Activated CD4-positive, alpha-beta T cell treated with anti-CD3 and anti-CD28 coated beads, Interleukin-2, amount 10 ng/mL, durations not matched to agents 24 days and 14 days (primary cell): ENCODE results near the gene PDSS1. TPM values are rescaled to one million over a fixed set of nuclear protein-coding genes. Genes with fewer than 3 reads are reported as not detected.
"Not testable (repeated sequence)": the region's sequence is repeated elsewhere in the genome, so short reads cannot be mapped to it uniquely, and the experiment has no call there.

Experiments
- DNase-seq: peaks from one replicate; pipeline ENCODE4 v3.0.0; 2022
- H3K27ac Mint-ChIP-seq: one replicate; pipeline ENCODE4 v1.8.0; 2022; ENCODE audit warnings: mild to moderate bottlenecking, mixed read lengths
- H3K27me3 Mint-ChIP-seq: one replicate; pipeline ENCODE4 v1.8.0; 2022; ENCODE audit warnings: mixed read lengths
- H3K36me3 Mint-ChIP-seq: one replicate; pipeline ENCODE4 v1.8.0; 2022; ENCODE audit warnings: low read depth, mild to moderate bottlenecking, mixed read lengths
- H3K4me1 Mint-ChIP-seq: one replicate; pipeline ENCODE4 v1.8.0; 2021; ENCODE audit warnings: mixed read lengths
- H3K4me3 Mint-ChIP-seq: one replicate; pipeline ENCODE4 v1.8.0; 2022; ENCODE audit warnings: mild to moderate bottlenecking, moderate library complexity, mixed read lengths
- H3K9me3 Mint-ChIP-seq: one replicate; pipeline ENCODE4 v1.8.0; 2021; ENCODE audit warnings: mixed read lengths
- intact Hi-C: fragments of 100-400 bp; cut with micrococcal nuclease; formaldehyde crosslinking; loops from one replicate; pipeline ENCODE4 v1.15.1; 2023
- total RNA-seq: library from RNA; stranded (reverse); gene quantifications from 2 replicates; pipeline ENCODE4 v1.2.3, GENCODE V29; 2022

PDSS1 gene
- total RNA-seq, 1 donor from 2014 or later, result 39.0 TPM

GRCh38 chr10:26685441-26685840 is 12.1 kb upstream of the PDSS1 start:
- H3K4me3 Mint-ChIP-seq, result no peak overlapping the region
- H3K36me3 Mint-ChIP-seq, result no peaks in the 10 kb centered on the region
- H3K9me3 Mint-ChIP-seq, result no peaks in the 10 kb centered on the region
- peaks cover 1% of the 10 kb centered on the region for H3K27me3 Mint-ChIP-seq
- intact Hi-C loops, result loop anchor here (2.0 kb wide), 1 partner anchor 197 kb away; no protein-coding TSS in a partner anchor
- no peak overlapping the region for H3K27ac Mint-ChIP-seq
- DNase-seq, result no peak
- H3K4me1 Mint-ChIP-seq, result peaks cover 13% of the 10 kb centered on the region

GRCh38 chr10:26689399-26689798 is 8.1 kb upstream of the PDSS1 start:
- H3K9me3 Mint-ChIP-seq, result no peaks in the 10 kb centered on the region
- intact Hi-C loops, result no loop called here
- no peaks in the 10 kb centered on the region for H3K36me3 Mint-ChIP-seq
- no peak overlapping the region for H3K27ac Mint-ChIP-seq
- H3K4me3 Mint-ChIP-seq, result no peak overlapping the region
- peak; percentile 42 for DNase-seq
- H3K27me3 Mint-ChIP-seq, result peaks cover 5% of the 10 kb centered on the region
- H3K4me1 Mint-ChIP-seq, result peaks cover 8% of the 10 kb centered on the region

GRCh38 chr10:26690731-26691475 is 6.6 kb upstream of the PDSS1 start:
- peak; percentile 33 for DNase-seq
- intact Hi-C loops, result loop anchor here (10.0 kb wide), 1 partner anchor 356 kb away; no protein-coding TSS in a partner anchor
- H3K4me1 Mint-ChIP-seq, result peaks cover 7% of the 10 kb centered on the region
- no peaks in the 10 kb centered on the region for H3K36me3 Mint-ChIP-seq
- no peak overlapping the region for H3K4me3 Mint-ChIP-seq
- no peak overlapping the region for H3K27ac Mint-ChIP-seq
- H3K9me3 Mint-ChIP-seq, result no peaks in the 10 kb centered on the region
- peaks cover 4% of the 10 kb centered on the region for H3K27me3 Mint-ChIP-seq

GRCh38 chr10:26694536-26694935 is 3.0 kb upstream of the PDSS1 start:
- not testable (repeated sequence) for H3K27me3 Mint-ChIP-seq, H3K9me3 Mint-ChIP-seq, H3K4me3 Mint-ChIP-seq, H3K27ac Mint-ChIP-seq
- peaks cover 16% of the 10 kb centered on the region for H3K4me1 Mint-ChIP-seq
- DNase-seq, result peak; percentile 46
- intact Hi-C loops, result loop anchor here (10.0 kb wide), 1 partner anchor 360 kb away; no protein-coding TSS in a partner anchor
- H3K36me3 Mint-ChIP-seq, result peaks cover 12% of the 10 kb centered on the region

DNA sequence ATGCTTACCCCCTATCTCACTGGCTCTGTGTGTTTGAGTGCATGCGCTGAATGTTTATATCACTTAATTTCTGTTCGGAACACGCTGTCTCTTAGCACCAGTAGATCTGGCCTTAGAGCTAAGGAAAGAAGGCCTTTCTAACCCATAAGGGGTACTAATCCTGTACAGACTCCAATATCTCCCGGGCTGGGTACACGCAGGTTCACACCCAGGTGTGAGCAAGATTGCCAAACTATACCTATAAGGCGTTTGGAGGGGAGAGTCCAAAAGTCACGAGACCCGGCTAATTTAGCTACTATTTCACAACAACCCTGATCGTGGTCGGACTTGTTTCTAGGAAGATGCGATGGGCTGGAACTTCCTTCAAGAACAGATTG is 727 bp upstream of the PDSS1 start:
- H3K4me1 Mint-ChIP-seq, result peaks cover 26% of the 10 kb centered on the region
- peak overlapping the region; percentile 99 for H3K4me3 Mint-ChIP-seq
- H3K9me3 Mint-ChIP-seq, result no peaks in the 10 kb centered on the region
- intact Hi-C loops, result loop anchor here (1.0 to 10.0 kb wide), 8 partner anchors 40 to 1836 kb away; partner anchors contain the start of genes ANKRD26, APBB1IP, RAB18 and WAC
- no peak for DNase-seq
- H3K27ac Mint-ChIP-seq, result peak overlapping the region; percentile 88
- peaks cover 26% of the 10 kb centered on the region for H3K36me3 Mint-ChIP-seq
- H3K27me3 Mint-ChIP-seq, result peaks cover 1% of the 10 kb centered on the region

GRCh38 chr10:26697922-26698608 is 564 bp downstream of the PDSS1 start:
- Mint-ChIP-seq H3K9me3 (no peaks in the 10 kb centered on the region), H3K27ac (peak overlapping the region; percentile 97), H3K36me3 (peaks cover 36% of the 10 kb centered on the region), H3K4me3 (peak overlapping the region; percentile 99), H3K4me1 (peaks cover 33% of the 10 kb centered on the region), H3K27me3 (no peaks in the 10 kb centered on the region)
- peak; percentile 60 for DNase-seq
- intact Hi-C loops, result loop anchor here (1.0 to 10.0 kb wide), 9 partner anchors 39 to 1834 kb away; partner anchors contain the start of genes ANKRD26, APBB1IP, RAB18 and WAC

DNA sequence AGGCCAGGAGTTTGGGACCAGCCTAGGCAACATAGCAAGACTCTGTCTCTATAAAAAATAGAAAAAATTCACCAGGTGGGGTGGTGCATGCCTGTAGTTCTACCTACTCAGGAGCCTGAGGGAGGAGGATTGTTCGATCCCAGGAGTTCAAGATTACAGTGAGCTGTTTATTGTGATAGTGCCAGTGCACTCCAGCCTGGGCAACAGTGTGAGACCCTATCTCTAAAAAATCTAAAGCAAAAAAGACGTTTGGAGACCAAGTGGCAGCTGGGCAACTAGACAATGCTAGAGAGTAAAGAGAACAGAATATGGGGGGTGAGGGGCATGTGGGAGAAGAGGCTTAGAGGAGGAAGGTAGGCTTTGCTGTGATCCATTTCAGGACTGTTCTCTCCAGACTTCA is 1.4 kb downstream of the PDSS1 start:
- peak overlapping the region; percentile 99 for H3K4me3 Mint-ChIP-seq
- DNase-seq, result peak; percentile 52
- peaks cover 36% of the 10 kb centered on the region for H3K4me1 Mint-ChIP-seq
- peaks cover 40% of the 10 kb centered on the region for H3K36me3 Mint-ChIP-seq
- H3K9me3 Mint-ChIP-seq, result no peaks in the 10 kb centered on the region
- intact Hi-C loops, result loop anchor here (2.0 to 10.0 kb wide), 7 partner anchors 212 to 1833 kb away; partner anchors contain the start of genes ANKRD26, APBB1IP, RAB18 and WAC
- H3K27ac Mint-ChIP-seq, result peak overlapping the region; percentile 97
- no peaks in the 10 kb centered on the region for H3K27me3 Mint-ChIP-seq

GRCh38 chr10:26699631-26700030 is 2.1 kb downstream of the PDSS1 start:
- no peaks in the 10 kb centered on the region for H3K9me3 Mint-ChIP-seq
- H3K4me3 Mint-ChIP-seq, result peak overlapping the region; percentile 99
- H3K4me1 Mint-ChIP-seq, result peaks cover 34% of the 10 kb centered on the region
- DNase-seq, result peak; percentile 52
- intact Hi-C loops, result loop anchor here (2.0 to 10.0 kb wide), 7 partner anchors 212 to 1833 kb away; partner anchors contain the start of genes ANKRD26, APBB1IP, RAB18 and WAC
- H3K36me3 Mint-ChIP-seq, result peaks cover 44% of the 10 kb centered on the region
- H3K27me3 Mint-ChIP-seq, result no peaks in the 10 kb centered on the region
- H3K27ac Mint-ChIP-seq, result no peak overlapping the region

DNA sequence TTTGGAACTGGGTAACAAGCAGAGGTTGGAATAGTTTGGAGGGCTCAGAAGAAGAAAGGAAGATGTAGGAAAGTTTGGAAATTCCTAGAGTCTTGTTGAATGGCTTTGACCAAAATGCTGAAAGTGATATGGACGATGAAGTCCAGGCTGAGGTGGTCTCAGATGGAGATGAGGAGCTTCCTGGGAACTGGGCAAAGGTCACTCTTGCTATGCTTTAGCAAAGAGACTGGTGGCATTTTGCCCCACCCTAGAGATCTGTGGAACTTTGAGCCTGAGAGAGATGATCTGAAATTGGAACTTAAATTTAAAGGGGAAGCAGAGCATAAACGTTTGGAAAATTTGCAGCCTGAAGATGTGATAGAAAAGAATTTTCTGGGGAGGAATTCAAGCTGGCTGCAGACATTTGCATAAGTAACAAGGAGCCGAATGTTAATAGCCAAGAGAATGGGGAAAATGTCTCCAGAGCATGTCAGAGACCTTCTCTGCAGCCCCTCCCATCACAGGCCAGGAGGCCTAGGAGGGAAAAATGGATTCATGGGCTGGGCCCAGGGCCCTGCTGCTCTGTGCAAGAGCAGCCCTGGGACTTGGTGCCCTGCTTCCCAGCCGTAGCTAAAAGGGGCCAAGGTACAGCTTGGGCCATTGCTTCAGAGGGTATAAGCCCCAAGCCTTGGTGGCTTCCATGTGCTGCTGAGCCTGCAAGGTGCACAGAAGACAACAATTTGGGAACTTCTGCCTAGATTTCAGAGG is 3.6 kb downstream of the PDSS1 start:
- no peaks in the 10 kb centered on the region for H3K9me3 Mint-ChIP-seq
- peak; percentile 40 for DNase-seq
- no peak overlapping the region for H3K4me3 Mint-ChIP-seq
- H3K36me3 Mint-ChIP-seq, result peaks cover 54% of the 10 kb centered on the region
- H3K4me1 Mint-ChIP-seq, result peaks cover 37% of the 10 kb centered on the region
- intact Hi-C loops, result no loop called here
- no peaks in the 10 kb centered on the region for H3K27me3 Mint-ChIP-seq
- no peak overlapping the region for H3K27ac Mint-ChIP-seq

DNA sequence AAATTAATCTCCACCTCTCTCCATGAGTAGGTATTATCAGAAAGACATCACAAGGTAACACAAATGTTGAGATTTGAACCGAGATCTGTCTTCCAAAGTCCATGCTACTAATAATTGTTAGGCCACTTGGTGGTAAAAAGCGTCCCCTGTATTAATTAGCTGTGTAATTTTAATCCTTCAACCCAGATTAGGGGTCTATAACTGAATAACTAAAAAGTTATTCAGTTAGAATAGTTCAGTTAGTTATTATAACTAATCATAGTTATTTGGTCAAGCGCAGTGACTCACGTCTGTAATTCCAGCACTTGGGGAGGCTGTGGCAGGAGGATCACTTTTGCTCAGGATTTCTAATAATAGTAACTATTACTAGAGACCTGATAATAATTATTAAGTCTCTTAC is 5.6 kb downstream of the PDSS1 start:
- no peak for DNase-seq
- Mint-ChIP-seq H3K36me3 (peaks cover 72% of the 10 kb centered on the region), H3K9me3 (no peaks in the 10 kb centered on the region), H3K4me3 (no peak overlapping the region), H3K27ac (no peak overlapping the region), H3K4me1 (peaks cover 37% of the 10 kb centered on the region), H3K27me3 (no peaks in the 10 kb centered on the region)
- intact Hi-C loops, result no loop called here

DNA sequence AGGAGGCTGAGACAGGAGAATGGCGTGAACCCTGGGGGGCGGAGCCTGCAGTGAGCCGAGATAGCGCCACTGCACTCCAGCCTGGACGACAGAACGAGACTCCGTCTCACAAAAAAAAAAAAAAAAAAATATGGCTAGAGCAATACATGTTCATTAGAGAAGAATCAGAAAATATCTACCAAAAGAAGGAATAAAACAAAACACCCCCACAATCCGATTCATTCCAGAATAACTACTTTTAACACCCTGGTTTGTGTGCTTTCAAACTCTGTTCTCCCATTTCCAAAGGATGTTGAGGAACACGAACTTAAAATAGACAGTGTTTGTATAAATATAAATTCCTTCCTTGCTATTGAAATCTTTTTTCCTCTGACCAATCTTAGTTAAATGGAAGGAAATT is 6.5 kb downstream of the PDSS1 start:
- H3K36me3 Mint-ChIP-seq, result peaks cover 75% of the 10 kb centered on the region
- intact Hi-C loops, result no loop called here
- DNase-seq, result no peak
- H3K4me3 Mint-ChIP-seq, result no peak overlapping the region
- no peaks in the 10 kb centered on the region for H3K9me3 Mint-ChIP-seq
- H3K27ac Mint-ChIP-seq, result no peak overlapping the region
- H3K4me1 Mint-ChIP-seq, result peaks cover 34% of the 10 kb centered on the region
- H3K27me3 Mint-ChIP-seq, result no peaks in the 10 kb centered on the region

DNA sequence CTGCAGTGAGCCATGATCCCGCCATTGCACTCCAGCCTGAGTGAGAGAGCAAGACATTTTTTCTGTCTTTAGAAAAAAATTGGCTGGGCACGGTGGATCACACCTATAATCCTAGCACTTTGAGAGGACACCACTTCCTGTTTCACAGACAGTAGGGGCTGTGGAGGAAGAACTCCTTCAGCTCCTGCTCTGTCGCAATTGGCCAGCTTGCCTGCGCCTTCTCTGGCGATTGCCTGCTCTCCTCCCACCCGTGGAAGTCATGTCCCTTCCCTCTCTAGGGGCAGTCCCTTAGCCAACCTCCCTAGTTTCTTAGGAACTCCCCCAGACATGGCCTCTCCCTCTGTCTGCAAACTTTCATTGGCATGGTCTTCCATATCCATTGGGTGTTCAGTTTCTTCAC is 8.7 kb downstream of the PDSS1 start:
- Mint-ChIP-seq H3K9me3 (no peaks in the 10 kb centered on the region), H3K27ac (peak overlapping the region; percentile 45), H3K36me3 (peaks cover 59% of the 10 kb centered on the region)

GRCh38 chr10:26706936-26707335 is 9.4 kb downstream of the PDSS1 start:
- Mint-ChIP-seq H3K4me3 (no peak overlapping the region), H3K27ac (no peak overlapping the region), H3K4me1 (peaks cover 18% of the 10 kb centered on the region), H3K27me3 (no peaks in the 10 kb centered on the region), H3K9me3 (no peaks in the 10 kb centered on the region), H3K36me3 (peaks cover 58% of the 10 kb centered on the region)
- DNase-seq, result no peak
- intact Hi-C loops, result no loop called here

More for the DNA sequence above, 8.7 kb downstream of the PDSS1 start:
- DNase-seq, result peak; percentile 52
- no peaks in the 10 kb centered on the region for H3K27me3 Mint-ChIP-seq
- H3K4me3 Mint-ChIP-seq, result no peak overlapping the region
- intact Hi-C loops, result no loop called here
- H3K4me1 Mint-ChIP-seq, result peaks cover 21% of the 10 kb centered on the region
